ENCODE results near the gene CLSTN3.

Gene CLSTN3

DNA sequence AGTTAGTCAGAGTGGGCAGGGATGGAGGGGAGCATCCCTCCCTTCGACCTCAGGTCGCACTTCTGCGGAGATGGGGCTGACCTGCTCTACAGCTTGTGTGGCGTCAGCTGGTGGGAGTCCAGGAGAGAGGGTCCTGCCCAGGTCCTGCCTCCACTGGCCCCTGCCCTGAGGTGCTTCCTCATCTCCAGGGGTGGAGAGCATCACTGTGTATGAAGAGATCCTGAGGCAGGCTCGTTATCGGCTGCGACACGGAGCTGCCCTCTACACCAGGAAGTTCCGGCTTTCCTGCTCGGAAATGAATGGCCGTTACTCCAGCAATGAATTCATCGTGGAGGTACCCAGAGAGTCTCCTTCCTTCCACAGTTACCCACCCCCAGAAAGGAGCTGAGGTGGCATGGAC, 20.2 kb downstream of the CLSTN3 start:
- H3K4me3 ChIP-seq (ENCODE audit: low read length) = no peak overlapping the region
- DNase-seq (ENCODE audit: low read depth) = no peak
- TF ChIP-seq, protein P1, sequence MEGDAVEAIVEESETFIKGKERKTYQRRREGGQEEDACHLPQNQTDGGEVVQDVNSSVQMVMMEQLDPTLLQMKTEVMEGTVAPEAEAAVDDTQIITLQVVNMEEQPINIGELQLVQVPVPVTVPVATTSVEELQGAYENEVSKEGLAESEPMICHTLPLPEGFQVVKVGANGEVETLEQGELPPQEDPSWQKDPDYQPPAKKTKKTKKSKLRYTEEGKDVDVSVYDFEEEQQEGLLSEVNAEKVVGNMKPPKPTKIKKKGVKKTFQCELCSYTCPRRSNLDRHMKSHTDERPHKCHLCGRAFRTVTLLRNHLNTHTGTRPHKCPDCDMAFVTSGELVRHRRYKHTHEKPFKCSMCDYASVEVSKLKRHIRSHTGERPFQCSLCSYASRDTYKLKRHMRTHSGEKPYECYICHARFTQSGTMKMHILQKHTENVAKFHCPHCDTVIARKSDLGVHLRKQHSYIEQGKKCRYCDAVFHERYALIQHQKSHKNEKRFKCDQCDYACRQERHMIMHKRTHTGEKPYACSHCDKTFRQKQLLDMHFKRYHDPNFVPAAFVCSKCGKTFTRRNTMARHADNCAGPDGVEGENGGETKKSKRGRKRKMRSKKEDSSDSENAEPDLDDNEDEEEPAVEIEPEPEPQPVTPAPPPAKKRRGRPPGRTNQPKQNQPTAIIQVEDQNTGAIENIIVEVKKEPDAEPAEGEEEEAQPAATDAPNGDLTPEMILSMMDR (conservative IDR thresholded peaks at IDR 0.05; ENCODE audit: low read length) = no peak

GRCh38 chr12:7150841-7151240, 20.7 kb downstream of the CLSTN3 start:
- no peak overlapping the region for H3K4me3 ChIP-seq (ENCODE audit: low read length)
- TF ChIP-seq, protein P1 (conservative IDR thresholded peaks at IDR 0.05; ENCODE audit: low read length) = no peak
- no peak for DNase-seq (ENCODE audit: low read depth)

GRCh38 chr12:7151532-7151931, 21.4 kb downstream of the CLSTN3 start:
- TF ChIP-seq, protein P1 (conservative IDR thresholded peaks at IDR 0.05; ENCODE audit: low read length) = no peak
- no peak overlapping the region for H3K4me3 ChIP-seq (ENCODE audit: low read length)
- DNase-seq (ENCODE audit: low read depth) = no peak

GRCh38 chr12:7152818-7153217, 22.6 kb downstream of the CLSTN3 start:
- DNase-seq (ENCODE audit: low read depth) = no peak
- TF ChIP-seq, protein P1 (conservative IDR thresholded peaks at IDR 0.05; ENCODE audit: low read length) = no peak
- H3K4me3 ChIP-seq (ENCODE audit: low read length) = no peak overlapping the region

DNA sequence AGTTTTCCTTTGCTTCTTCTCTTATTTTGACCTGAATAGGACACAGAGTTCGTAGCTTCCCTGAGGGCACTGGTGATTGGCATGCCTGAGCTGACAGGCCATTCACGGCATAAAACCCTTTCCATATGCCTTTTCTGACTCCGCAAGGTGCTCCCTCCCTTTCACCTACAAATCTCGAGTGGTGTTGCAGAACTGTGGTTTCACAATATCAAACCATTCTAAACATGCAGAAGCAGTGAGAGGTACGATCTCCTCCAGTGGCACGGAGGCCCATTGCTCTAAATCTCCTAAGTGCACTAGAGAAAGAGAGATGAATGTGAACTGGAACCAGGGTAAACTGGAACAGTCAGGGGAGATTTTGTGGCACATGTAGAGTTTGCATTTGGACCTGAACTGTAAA, 23.9 kb downstream of the CLSTN3 start:
- DNase-seq (ENCODE audit: low read depth) = no peak
- TF ChIP-seq, protein P1 (conservative IDR thresholded peaks at IDR 0.05; ENCODE audit: low read length) = no peak

GRCh38 chr12:7154901-7155470, 24.8 kb downstream of the CLSTN3 start:
- DNase-seq (ENCODE audit: low read depth) = no peak
- TF ChIP-seq, protein P1 (conservative IDR thresholded peaks at IDR 0.05; ENCODE audit: low read length) = no peak
- no peak overlapping the region for H3K4me3 ChIP-seq (ENCODE audit: low read length)

More for the DNA sequence above, 23.9 kb downstream of the CLSTN3 start:
- H3K4me3 ChIP-seq (ENCODE audit: low read length) = no peak overlapping the region

- no peak overlapping the region for H3K4me3 ChIP-seq (ENCODE audit: low read length)
- TF ChIP-seq, protein P1 (conservative IDR thresholded peaks at IDR 0.05; ENCODE audit: low read length) = no peak
- DNase-seq (ENCODE audit: low read depth) = no peak
Measured at GRCh38 chr12:7155471-7156034, 25.4 kb downstream of the CLSTN3 start.

All from AG10803 (cell line).